IPS-NIHi7 (cell line): ENCODE results near the gene CCDC50.

ENCODE experiments used
- DNase-seq: peaks from one replicate; pipeline ENCODE4 v3.0.0; 2012; ENCODE audit warnings: mixed read lengths; ENCODE audit errors: extremely low spot score

Gene CCDC50

DNA sequence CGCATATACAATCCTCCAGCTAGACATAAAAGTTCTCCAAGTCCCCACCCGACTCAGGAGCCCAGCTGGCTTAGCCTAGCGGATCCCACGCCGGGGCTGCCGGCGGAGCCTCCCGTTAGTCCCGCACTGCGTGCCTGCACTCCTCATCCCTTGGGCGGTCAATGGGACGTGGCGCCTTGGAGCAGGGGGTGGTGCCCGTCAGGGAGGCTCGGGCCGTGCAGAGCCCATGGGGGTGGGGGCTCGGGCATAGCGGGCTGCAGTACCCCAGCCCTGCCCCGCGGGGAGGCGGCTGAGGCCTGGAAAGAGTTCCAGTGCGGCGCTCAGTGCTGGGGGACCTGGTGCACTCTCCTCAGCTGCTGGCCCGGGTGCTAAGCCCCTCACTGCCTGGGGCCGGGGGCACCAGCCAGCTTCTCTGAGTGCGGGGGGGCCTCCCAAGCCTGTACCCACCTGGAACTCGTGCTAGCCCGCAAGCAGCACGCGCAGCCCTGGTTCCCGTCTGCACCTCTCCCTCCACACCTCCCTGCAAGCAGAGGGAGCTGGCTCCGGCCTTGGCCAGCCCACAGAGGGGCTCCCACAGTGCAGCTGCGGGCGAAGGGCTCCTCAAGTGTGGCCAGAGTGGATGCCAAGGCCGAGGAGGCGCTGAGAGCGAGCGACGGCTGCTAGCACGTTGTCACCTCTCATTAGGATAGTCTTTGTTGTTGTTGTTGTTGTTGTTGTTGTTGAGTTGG, 12.2 kb upstream of the CCDC50 start:
- no peak for DNase-seq

DNA sequence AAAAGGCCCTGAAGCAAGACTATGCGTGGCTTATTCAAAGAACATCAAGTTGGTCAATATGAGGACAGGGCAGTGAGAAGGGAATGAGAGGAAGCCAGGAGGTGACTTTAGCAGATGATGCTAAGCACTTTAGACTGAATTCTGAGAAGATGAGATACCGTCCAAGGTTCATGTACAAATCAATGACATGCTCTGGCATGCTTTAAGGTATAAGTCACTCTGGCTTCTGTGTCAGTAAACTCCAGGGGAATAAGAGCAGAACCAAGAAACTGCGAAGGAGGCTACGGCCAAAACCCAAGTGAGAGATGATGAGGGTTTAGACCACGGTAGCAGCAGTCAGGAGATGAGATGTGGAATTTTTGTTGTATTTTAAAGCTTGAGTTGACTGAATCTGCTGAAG, 8.9 kb upstream of the CCDC50 start:
- no peak for DNase-seq

DNA sequence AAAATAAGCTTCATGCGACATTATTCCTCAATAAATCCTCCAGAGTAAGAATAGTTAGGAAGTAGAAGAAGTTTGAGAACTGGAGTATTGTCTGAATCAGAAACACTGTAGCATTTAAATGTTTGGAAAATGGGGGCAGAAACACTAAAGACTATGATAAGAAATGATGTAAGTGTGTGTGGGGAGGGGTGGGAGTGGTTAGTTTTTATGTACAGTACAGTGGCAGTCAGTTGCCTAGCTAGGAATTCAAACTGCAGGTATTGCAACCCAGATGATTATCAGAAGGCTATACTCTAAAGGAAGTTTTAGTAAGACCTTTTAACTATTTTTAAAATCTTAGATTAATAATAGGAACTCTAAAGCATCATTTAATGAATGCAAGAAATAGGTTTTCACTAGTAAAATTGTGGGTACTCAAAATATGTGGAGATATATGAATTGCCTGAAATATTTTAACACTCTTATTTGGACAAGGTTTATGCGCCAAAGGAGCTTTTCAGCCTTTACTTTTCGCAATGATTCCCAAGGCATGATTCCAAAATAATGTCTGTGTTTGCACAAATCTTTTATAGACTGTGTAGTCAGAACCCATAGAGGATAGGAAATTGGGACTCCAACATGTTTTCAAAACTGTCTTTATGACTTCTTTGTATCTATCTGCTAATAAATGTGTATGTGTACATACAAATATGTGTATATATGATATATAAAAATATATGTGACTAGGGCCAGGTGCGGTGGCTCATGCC, 8.0 kb upstream of the CCDC50 start:
- no peak for DNase-seq

DNA sequence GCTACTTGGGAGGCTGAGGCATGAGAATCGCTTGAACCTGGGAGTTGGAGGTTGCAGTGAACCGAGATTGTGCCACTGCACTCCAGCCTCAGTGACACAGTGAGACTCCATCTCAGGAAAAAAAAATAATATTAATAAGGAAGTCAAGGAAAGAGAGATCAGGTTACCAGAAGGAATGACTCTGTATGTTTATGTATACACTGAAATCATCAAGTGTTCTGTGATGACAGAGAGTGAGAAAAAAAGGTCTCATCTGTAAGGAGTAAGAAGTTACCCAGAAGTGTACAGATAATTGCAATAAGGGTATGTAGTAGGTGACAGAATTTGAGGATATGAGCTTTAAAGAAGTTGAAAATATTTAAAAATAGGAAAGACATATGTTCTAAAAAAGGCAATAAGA, 4.3 kb upstream of the CCDC50 start:
- DNase-seq: no peak

DNA sequence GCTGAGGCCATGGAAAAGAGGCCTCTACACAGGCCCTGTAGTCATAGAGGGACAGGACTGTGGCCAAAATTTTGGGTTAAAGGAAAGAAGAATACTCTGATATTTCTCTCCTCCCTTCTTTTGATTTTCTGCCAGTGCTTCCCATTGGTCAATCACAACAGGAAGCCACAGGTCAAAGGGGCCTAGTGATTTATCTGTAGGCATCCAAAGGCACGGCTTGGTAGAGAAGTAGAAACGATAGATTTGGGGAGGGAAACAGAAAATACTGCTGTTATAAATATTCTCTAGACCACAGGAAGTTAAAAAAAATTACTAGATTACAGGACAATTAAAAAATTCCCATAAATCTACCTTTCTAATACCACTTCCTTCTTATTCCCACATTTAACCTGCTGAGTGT, 1.7 kb upstream of the CCDC50 start:
- no peak for DNase-seq

DNA sequence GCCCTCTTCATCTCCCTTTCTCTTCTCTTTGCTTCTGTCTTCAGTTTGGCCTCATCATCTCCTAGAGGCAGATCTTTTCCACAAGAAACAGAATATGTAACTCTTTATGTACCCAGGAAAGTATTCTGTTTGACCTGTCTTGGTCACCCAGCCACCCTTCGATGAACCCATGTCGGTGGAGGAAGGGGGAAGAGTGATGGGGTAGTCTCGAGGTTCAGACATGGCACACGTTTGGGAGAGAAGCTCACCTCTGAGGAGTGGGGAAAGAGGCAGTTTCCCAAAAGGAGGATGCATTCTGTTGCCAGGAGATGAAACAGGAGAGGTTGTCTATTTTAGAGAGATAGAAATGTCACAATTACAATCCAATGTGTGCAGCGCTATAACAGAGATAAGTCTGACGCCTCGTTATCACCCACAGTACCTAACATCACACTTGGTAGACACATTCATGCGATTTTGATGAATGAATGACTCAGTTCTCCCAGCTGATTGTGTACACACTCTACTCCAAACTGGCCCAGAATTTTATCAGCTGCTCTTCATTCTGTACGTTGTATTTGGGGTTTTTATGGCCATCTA, 722 bp upstream of the CCDC50 start:
- peak; percentile 15 for DNase-seq

DNA sequence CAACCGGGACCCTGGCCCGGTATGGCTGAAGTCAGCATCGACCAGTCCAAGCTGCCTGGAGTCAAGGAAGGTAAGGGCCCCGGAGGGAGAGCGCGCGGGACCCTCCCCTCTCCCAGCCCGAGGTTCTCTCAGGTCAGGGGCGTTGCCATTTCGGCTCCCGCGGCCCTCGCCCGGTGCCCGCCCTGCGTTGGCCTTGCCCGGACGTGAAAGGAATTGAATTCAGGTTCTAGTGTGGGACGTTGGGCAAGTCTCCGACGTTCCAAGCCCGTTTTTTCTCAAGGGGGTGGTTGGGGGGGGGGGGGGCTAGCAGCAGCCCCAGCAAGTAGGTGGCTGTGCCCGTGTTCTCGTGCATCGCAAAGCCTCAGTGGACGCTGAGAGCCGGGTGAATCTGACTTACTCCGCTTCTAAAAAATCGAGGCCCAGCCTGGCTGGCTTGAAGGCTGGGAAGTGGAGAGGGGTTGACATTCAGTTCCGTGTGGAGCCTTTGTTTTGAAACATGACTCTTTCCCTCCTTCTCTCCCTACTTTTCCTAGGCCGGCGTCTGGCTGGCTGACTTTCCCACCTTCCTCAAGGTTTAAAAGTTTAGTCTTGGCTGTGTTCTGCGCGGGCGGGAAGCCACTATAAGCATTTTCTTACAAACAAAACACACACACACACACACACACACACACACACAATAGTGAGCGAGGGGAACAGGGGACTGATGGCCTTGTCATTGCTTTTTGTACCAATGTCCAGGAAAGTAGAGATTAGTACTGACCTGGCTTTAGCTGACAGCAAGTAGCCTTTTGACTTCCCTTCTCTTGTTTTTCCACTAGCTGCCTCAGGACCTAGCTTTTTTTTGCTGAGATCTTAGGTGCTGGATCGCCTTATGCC, 698 bp downstream of the CCDC50 start, which contains the start of gene UTS2B:
TSS of gene UTS2B (minus strand) at position 873 of the 876 bp plus-strand sequence. CDS start 48,337 bp downstream, outside the sequence.
- peak; percentile 51 for DNase-seq

DNA sequence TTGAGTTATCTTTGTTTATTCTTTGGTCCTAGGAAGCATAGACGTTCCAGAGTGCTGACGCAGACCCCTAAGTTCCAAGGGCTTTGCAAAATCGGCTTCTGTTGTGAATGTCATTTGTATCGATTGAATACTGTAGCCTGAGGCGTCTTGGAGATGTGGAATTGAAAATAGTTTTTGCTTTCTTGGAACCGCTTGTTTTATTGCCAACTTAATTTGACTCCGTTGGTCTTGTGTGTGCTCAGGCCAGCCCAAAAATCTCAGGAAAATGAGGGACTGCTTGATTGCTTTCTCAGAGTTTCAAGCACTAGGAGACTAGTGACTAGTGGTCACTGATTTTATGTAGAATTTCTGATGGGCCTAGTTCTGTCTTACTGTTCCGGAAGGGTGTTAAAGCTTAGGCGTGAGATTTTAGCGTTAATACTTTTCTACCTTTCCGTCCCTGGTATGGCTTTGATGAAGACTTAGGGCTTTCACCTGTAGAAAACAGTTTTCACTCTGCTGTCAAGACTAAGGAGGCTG, 1.4 kb downstream of the CCDC50 start:
- no peak for DNase-seq

DNA sequence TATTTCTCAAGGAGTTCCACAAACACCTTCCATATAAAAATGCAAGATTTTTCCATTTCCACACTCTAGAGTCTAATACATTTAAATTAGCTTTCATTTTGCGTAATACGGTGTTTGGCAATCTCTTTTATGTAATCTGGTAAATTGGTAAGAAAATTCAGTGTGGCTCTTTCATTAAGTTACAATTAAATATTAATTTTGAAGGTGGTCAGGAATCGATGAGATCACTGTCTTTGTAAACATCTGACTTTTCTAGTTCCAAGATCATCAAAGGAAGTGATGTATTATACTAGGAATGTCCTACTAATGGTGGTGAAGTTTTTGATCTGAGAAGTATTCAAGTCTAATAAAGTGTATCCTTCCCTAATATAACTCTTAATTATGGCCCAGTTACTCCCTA, 2.2 kb downstream of the CCDC50 start:
- no peak for DNase-seq

DNA sequence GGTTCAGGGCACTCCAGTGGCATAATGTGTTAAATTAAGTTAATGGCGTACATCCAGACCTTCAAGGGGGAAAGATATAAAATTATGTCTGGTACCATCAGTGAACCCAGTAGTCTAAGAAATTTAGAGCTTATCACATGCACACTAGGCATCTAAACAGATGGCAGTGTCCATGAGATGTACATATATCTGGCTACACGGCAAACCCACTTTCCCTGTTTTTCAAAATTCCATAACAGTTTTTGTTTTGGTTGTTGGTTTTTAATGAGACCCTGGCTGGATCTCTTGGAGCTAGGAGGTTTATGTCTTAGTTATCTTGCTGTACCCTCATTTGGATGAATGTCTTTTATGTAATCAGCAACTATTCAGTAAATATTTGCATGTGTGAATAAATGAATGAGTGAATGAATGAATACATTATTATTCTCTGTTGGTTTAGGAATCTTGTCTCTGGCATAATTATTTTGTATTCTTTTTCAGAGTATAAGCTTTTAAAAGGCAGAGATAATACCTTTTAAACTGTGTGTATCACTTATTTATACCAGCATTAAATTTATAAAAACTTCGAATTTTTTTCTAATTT, 4.2 kb downstream of the CCDC50 start:
- no peak for DNase-seq

DNA sequence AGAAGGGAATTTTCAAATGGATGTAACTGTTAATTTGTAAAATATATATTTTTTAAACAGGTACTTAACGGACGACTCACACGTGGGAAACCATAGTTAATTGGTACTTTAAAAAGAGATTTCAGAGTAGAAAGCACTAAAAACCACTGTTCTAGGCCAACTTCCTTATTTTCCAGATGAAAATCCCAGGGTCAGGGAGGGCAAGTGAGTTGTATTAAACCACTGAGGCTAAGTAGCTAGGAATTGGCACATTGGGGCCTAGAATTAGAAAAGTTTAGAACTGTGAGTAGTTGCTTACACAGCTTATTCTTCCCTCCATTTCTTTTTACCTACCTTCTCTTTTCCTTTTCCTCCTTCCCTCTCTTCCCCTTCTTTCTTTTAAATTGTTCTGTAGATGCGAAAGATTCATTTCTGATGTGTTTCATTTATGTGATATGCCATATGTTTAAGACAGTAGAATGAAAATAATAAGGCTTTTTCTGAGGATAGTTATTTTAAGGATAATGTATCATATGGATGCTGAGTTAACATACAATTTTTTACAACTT, 5.2 kb downstream of the CCDC50 start:
- DNase-seq: no peak

DNA sequence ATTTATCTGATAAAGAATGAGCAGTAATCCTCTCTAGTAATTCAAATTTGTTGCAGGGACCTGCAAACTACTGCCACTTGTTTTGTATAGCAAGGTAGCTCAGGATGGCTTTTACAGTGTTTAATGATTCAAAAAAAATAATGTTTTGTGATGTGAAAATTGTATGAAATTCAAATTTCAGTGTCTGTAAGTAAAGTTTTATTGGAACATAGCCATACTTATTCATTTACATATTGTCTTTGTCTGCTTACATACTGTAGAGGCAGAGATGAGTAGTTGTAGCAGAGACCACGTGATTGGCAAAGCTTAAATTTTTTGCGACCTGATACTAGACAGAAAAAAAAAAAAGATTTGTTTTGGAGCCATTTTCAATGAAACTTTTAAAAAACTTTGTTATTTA, 7.6 kb downstream of the CCDC50 start:
- DNase-seq: no peak

DNA sequence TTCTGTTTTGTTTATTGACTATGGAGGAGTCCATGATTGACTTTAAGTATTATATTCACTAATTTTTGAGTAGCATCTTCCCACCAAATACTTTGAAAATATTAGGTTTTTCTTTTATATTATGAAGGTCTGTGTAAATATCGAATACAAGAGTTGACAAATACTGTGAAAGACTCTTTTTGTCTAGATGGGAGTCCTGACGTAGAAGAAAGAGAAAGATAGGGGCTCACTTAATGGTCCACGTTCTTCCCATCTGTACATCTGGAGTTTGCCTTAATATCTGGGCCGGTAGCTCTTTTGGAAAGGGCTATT, 8.9 kb downstream of the CCDC50 start:
- DNase-seq: no peak

DNA sequence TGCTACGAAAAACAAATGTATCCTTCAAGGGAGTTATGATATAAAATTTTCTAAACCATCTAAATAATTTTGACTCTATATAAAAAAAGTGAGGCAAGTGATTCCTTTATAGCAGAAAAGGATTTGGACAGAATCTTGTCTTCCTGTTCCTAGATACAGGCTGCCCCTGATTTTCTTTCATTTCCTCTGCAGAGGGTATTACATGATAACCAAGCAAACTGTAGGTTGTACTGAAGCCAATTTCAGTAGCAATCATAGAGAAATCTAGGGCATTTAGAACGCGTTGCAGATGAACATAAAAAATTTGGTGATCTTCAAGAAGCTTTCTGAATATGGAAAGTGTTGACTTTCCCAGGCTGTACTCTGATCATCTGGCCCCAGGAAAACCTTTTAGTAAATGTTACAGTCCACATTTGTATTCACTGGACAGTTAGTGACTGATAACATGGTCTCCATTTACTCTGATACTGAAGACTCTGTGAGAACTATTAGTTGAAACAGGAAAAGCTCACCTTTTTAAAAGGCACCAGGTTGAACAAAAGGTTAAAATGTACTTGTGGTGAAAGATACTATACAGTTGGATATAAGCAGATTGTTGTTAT, 10.2 kb downstream of the CCDC50 start:
- no peak for DNase-seq

DNA sequence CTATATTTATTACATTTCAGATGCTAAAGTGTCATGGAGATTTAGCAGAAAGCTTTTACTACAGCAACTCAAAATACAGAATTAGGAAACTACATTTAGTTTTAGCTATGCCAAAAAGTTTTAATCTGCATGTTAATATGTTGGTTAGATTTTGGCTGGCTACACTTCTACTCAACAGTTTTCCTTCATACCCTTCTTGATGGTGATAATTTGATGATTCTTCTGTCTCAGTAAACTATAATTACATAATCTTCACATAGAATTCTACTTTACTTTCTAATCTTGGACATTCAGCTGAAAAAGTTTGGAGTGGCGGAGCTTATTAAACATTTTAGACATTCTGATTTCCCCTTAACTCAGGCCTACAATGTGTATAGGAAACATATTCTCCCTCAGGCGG, 11.2 kb downstream of the CCDC50 start:
- DNase-seq: no peak

DNA sequence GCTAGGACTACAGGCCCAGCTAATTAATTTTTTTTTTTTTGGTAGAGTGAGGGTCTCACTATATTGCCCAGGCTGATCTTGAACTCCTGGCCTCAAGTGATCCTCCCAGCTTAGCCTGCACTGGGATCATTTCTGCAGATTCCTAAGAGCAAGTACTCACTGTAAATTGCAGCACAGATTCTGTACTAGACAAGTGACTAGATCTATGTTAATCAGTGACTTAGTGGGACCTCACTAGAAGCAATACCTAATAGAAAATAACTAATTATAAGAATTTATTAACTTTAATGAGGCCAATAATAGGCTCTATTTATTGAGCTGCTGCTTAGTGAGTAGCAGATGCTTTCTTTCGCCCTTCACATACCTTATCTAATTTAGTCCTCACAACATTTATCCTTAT, 11.8 kb downstream of the CCDC50 start:
- no peak for DNase-seq

DNA sequence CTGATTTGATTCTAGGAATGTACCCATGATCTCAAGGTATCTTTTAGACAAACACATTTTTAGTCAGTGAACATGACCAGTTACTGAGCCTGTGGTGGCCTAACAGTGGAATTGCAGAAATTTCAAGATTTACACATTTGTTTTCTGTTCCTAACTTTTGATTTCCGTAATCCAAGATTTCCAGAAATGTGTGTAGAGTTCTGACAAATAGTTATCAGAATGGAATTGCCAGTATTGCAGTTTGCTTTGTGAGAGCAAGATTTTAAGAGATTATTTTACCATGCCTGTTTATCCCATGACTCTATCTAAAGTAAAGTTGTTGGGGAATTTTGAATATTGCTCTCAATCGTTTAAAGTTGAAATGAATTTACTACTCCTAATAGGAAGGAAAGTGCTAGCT, 12.8 kb downstream of the CCDC50 start:
- DNase-seq: no peak

DNA sequence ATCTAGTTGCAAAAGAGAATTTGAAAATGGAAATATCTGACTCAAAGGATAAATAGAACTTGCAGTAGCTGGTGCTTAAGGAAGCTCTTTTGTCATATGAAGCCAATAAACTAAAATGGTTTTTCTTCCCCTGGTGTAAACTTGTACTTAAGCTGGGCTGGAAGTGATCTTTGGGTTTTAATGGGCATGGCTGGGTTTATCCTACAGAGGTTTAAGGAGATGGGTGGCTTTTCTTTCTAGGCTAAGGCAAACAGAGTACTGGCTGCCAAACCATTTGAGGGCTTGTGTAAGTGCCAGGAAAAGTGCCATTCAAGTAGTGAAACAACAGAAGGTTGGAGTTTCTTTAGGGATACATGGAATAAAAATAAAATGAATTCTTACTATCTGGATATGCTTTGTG, 13.2 kb downstream of the CCDC50 start:
- no peak for DNase-seq

DNA sequence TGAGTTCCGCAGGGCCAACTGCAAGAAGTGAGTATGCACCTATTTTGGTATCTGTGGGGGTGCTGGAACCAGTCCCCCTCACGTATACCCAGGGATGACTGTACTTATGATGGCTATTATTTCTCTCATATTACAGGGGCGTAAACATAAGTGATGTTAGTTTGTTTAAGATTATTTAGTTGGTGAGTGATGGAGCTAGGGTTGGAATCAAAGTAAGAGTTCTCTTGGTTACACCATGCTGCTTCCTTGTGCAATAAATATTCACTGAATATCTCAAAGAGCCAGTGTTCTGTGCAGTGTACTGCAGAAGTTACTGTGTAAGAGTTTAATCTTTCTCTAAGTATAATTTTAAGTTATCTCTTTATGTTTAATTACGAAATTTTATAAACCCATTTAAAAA, 13.9 kb downstream of the CCDC50 start:
- no peak for DNase-seq

DNA sequence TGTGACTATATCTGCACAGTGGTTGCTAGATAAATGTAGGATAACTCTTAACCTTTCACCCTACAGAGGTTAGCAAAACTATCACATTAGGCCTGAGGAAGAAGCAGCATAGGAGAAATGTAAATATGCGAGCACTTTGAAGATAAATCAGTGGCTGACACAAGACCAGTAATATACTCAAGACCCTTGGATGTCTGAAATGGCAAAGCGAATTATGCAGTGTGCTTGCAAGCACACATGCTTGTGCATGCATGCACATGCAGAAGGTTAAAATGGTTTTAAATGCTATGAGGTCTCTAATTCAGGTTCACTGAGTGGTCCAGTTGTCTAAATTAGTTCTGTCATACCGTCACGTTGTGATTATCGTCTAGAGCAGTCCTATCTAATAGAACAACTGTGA, 14.7 kb downstream of the CCDC50 start:
- no peak for DNase-seq

DNA sequence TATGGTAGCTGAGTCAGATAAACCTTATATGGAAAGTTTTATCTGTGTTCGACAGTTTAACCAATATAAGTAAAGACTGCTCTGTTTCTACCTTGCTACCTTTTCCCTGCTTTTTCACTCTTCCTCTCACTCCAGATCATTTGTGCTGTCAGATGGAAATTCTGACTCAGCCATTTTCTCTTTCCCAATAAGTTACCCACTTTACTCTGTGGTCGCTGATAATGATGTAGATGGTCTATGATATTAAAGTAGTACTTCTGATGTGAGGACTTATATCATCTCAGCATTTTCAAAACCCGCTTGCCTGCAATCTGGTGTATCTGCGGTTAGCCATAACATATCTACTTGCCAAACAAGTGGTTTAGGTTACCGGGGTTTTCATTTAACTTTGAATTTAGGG, 16.1 kb downstream of the CCDC50 start:
- DNase-seq: no peak
